HG03354 (cell line): Measurements from ENCODE around the gene ECHDC1.
"Not testable (repeated sequence)": the region's sequence is repeated elsewhere in the genome, so short reads cannot be mapped to it uniquely, and the experiment has no call there.

ENCODE experiments used
- ATAC-seq: cut with Tn5 transposase; IDR thresholded peaks from one replicate; pipeline ENCODE4 v1.9.1; 2021; ENCODE audit warnings: mild to moderate bottlenecking; ENCODE audit not compliant: unreplicated experiment, poor library complexity, severe bottlenecking

The ECHDC1 gene

DNA sequence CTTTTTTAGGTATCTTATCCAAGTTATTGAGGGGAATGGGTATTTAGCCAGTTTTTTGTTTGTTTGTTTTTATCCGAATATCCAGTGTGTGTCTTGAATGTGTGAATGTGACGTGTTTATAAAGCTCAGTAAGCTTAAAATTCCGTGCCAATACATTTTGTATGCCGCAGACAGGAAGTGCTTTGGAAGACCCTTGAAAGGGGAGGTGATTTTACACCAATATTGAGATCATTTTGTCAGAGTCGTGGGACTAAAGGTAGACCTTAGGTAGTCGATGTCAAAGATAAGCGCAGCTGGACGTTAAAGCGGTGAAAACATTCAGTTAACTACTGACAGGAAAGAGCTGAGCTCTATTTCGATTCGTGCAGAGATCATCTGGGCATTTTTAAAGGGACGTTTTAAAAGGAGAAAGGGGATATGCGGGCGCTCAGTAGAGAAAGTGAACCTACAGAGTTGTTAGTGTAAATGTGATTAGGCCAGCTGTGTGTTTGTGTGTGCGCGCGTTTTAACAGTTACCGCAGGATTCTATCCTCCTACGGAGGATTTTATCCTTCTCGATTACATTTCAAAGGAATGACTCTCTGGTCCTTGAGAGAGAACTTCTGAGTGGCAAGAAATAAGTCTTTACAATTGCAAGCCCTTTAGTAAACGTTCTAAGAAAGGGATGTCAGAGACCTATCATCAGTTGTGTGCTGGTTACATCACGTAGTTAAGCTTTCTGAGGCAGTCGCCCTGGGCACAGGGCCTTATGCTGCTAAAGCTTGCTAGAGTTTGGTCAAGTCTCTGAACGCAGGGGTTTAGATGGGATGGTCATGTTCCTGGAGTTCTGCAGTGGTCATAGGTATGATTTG, 625 bp upstream of the ECHDC1 start:
- peak; percentile 17 for ATAC-seq

DNA sequence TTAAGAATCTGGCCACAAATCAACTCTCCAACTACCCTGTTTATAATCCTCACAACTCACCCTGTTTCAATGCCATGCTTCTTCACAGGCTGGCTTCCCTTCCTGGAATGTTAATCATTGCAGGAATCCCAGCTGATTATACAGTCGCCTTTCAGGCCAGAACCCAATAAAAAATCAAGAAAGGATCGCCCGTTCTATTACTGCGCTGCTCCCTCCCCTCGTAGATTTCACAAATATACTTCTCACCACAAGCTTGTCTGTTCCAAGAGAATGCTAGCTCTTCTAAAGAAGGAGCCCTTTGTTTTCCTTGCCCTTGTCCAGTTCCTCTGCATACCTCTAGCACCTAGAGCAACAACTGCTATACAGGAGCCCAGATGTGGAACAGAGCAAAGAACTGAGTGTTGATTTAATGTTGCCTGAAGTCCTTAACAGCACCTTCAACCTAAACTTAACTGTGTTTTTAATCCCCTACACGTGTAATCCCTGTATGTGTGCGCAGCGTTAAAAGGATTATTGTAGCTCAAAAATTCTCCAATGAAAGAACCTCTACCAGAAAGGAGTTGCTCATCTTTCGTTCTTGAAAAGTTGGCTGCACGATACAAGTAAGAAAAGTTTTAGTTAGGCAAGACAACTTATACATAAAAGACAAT, 988 bp downstream of the ECHDC1 start:
- peak; percentile 1 for ATAC-seq

DNA sequence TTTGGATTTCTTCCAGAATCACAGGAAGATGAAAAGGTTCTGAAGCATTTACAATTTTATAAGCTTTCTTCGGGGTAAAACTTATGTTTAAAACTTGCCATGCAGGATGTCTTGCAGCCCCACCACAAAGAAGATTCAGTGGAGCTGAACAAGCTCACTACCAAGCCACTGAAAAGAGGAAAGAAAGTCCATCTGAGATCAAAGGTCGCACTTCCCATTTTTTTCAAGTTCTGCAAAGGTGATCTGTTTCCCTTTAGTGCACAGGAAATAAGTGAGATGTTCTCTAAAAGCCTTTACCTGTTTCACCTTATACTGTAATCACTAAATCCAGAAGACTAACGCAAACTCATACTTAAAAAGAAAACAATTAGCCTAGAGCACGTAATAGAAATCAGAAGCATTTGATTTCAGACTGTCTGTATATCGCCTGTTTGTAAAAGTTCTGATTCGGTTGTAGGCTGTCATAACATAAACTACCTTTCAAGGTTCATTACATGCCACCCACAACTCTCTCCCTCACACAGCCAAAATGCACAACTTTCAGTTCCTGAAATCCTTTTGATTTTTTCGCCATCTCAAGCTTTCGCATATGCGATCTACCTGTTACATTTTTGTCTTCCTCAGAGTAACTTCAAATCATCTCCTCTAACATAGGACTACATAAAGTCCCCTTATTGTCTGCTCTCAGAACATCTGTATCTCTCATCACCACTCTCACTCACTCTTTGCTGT, 1.8 kb downstream of the ECHDC1 start:
- peak; percentile 40 for ATAC-seq

DNA sequence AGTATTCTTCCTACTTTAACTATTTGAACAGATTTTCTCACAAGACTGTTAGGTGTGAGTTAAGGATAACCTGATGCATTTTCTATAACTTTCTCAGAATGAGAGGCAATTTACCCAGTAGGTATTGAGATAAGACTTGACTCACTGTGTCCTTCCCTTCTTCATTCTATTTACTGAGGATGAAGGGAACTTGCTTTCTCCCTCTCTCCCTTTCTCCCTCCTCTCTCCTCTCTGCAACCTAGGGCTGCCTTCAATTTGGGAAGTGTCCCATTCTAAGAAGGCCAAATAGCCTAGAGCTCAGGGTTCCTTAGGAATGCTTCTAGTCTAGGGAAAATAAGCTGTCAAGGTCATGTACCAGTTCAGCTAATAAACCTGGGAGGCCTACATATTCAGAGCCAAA, 3.2 kb downstream of the ECHDC1 start:
- no peak for ATAC-seq

DNA sequence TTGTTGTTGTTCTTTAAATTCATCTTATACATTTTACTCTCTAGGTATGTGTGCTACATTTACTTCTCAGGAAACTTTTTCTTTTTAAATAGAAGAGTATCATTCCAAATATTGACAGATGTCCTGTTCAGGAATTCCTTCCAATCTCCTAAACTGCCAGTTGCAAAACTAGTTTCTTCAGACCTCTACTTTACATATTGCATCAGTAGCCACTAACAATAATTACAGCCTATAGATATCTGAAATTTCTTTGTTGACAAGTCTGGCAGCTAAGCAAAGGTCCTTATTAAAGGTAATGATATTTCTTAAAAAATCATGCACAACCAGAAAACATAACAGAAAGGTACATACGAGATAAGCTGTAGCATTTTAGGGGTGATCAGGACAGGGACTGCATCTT, 4.5 kb downstream of the ECHDC1 start:
- ATAC-seq: no peak

DNA sequence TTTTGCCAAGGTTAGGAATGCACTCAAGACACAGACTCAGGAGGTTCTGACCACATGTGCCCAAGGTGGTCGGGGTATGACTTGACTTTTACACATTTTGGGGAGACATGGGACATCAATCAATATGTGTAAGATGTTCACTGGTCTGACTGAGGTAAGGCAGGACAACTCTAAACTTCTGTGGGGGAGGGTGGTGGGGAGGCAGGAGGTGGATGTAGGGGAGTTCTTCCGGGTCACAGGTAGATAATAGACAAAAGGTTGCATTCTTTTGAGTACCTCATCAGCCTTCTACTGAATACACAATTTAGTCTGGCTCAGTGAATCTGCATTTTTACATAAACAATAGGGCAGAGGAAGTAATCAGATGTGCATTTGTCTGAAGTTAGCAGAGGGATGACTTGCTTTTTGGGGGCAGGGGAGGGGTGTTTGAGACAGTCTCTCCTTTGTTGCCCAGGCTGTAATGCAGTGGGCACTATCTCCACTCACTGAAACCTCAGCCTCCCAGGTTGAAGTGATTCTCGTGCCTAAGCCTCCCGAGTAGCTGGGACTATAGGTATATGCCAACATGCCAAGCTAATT, 10.9 kb downstream of the ECHDC1 start:
- ATAC-seq: no peak

DNA sequence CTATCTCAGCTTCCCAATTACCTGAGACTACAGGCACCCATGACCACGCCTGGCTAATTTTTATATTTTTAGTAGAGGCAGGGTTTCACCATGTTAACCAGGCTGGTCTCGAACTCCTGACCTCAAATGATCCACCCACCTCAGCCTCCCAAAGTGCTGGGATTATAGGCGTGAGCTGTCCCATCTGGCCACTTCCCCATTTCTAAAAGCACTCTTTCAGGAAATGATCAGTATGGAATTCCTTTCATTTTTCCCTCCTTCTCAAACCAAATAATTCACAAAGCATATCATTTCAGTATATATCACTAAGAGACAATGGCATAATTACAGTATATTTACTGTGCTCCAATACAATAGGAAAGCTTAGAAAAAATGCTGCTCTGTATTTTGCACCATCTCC, 12.2 kb downstream of the ECHDC1 start:
- ATAC-seq: not testable (repeated sequence)

DNA sequence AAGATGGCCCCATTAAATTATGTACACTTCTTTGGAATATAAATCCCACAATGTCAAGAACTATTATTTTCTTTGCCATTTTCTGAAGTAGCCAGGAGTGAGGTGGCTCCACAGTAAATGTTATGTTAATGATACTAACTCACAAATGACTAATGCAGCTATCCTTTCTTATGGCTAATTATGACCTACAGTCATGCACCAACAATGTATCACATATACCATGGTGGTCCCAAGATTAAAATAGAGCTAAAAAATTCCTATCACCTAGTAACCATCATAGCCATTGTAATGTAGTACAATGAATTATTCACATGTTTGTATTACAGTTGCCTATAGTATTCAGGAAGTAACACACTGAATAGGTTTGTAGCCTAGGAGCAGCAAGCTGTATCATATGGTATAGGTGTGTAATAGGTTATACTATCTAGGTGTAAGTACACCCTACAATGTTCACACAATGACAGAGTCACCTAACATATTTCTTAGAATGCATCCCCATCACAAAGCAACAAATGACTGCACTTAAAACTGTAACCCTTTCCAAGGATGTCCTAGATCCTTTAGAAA, 15.3 kb downstream of the ECHDC1 start:
- no peak for ATAC-seq

DNA sequence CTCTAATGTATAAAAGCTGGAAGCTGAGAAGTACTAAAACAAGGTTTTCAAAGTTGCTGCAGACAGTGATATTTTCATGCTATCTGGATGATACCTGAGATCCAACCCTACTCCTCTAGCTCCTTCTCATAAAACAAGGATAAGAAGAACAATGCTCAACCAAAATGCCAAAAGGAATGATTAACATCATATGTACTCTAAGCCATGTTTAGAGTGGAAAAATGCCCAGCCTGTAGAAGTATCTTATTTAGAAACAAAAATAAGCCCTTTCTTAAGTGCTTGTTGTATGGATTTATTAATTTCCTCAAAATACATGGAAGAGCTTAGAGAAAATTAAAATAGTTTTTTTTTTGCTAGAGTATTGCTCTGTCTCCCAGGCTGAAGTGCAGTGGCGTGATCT, 23.7 kb downstream of the ECHDC1 start:
- ATAC-seq: no peak

DNA sequence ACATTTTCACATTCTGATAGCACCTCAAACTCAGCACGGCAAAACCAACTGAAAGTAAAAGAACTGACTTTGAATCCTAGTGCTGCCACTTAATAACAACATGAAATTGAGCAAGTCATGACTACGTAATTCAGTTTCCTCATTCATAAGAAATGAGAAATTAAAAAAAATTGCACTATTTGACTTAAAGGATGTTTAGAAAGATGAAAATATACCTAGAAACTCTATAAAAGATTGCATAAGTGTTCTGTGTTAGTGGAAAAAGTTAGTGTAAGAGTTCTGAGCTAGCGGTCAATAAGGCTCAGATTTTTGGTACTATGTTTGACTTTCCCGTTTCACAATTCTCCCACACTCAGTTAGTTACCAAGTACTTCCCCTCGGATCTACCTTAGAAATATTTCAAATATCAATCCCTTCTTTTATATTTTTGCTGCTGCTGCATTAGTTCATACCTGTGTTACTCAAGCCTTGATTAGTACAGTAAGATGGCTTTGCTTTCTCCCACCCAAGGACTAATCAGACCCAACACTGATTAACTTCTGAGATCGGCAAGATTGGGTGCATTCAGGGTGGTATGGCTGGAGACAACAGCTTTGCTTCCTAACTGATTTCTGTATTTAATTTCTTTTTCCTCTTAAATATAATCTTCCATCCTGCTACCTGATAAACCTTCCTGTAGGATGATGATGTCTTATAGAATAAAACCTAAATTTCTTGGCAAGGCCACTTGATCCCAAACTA, 25.9 kb downstream of the ECHDC1 start:
- no peak for ATAC-seq

DNA sequence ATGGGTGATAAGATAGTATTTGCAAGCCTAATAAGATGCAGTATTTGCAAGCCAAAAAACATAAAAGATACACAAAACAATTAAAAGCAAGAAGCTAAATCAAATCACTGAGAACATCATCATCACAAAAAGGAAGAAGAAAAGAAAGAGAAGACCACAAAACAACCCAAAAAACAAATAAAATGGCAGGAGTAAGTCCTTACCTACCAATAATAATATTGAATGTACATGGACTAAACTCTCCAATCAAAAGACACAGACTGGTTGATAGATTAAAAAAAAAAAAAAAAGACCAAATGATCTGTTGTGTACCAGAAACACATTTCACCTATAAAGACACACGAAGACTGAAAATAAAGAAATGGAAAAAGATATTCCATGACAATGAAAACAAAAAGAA, 37.7 kb downstream of the ECHDC1 start:
- ATAC-seq: no peak

DNA sequence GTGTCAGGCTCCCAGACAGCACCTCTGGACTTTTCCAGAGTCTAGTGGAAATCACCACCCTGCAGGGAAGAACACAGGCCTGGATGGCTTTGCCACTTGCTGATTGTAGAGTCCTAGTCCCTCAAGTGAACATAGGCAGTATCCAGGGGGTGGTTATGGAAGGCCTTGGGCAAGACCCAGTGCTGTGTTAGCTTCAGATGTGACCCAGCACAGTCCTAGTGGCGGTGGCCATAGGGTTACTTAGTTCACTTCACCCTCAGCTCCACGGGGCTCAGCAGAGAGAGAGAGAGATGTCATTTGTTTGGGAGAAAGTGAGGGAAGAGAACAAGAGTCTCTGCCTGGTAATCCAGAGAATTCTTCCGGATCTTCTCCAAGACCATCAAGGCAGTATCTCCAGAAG, 39.5 kb downstream of the ECHDC1 start:
- ATAC-seq: no peak

DNA sequence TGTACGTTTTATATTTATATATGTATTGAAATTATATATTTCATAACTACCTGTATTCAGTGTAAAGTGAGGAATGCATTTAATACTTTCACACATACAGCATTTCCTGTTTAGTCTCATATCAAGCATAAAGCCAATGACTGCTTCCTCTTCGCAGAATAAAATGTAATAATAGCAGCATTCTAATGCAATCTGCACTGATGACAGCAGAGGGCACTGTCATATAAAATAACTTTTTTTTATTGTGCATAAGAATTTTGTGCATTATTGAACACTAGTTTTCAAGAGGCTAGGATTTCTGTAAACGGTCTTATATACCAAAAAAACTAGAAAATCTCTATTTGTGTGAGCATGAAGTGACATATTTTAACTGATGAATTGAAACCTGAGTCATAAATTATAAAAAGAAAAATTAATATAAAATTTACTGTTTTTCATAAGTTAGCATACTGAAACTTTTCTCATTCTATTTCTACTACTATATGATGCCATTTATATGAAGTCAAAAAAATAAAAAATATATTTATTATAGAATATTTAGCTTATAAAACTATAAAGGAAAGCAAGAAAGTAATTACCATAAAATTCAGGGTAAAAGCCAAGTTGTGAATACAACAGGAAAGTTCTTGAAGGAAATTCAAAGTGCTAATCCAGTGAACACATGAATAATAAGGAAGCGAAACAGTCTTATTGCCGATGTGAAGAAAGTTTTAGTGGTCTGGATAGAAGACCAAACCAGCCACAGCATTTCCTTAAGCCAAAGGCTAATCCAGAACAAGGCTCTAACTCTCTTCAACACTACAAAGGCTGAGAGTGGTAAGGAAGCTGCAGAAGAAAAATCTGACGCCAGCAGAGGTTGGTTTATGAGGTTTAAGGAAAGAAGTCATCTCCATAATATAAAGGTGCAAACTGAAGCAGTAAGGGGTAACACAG, 40.4 kb downstream of the ECHDC1 start:
- ATAC-seq: peak; percentile 84

DNA sequence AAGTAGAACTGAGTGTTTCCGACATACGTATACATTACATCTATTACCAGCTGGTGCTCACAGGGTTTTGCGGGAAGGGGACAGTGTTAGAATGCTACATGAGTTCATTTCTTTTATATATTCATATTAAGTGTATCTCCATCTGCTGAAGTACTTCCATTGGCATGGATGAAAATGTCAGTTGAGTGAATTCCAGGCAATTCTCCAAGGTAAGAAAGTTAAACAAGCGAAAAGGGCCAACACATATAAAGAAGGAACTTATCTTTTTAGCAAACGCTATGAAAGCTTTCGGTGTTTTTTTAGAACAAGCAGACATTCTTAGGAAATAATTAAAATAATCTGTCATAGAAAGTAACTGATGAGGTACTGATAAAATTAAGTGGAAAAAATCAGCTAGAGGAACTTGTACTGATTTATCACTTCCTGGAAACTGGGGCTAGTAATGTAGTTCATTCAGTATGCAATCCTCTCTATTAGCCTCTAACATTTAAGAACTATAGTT, 42.2 kb downstream of the ECHDC1 start:
- ATAC-seq: no peak

DNA sequence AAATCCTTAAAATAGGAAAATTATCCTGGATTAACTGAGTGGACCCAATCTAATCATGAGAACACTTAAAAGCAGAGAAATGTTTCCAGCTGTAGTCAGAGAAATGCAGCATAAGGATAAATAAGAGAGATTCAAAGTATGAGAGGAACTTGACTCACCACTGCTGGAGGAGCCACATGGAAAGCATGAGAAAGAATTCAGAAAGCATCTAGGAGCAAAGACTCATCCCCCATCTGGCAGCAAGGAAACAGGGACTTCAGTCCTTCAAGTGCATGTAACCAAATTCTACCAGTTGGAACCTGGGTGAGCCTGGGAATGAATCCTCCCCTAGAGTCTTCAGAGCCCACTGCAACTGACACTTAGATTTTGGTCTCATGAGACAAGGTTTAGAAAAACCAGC, 43.0 kb downstream of the ECHDC1 start:
- no peak for ATAC-seq

DNA sequence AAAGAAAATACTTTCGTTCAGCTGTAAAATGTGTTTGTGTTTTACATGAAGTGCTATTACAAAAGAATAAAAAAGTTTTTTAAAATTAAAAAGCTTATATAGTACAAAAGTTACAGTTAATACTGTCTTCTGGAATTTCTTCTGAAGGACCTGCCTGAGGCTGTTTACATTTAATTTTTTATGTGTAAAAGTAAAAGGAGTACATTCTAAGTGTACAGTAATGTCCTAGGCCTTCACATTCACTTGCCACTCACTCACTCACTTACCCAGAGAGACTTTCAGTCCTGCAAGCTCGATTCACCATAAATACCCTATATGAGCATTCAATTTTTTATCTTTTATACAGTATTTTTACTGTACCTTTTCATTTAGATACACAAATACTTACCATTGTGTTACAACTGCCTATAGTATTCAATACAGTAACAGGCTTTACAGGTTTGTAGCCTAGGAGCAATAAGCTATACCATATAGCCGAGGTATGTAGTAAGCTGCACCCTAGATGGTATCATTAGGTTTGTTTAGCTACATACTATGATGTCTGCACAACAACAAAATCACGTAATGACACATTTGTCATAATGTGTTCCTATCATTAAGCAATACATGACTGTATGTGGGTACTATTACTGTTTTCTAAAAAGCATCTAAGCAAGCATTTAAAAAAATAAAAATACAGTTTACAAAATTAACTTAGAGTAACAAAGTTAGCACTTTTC, 43.7 kb downstream of the ECHDC1 start:
- no peak for ATAC-seq

DNA sequence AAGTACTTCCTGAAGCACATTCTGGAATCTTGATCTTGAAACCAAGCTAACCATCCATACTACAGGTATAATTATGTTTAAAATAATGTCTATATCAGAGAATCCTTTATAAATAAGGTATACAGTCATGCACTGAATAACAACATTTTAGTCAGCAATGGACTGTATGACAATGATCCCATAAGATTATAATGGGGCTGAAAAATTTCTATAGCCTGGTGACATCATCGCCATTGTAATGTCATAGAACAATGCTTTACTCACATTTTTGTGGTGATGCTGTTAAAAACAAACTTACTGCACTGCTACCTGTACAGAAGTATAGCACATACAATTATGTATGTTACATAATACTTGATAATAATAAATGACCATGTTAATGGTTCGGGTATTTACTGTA, 44.9 kb downstream of the ECHDC1 start:
- ATAC-seq: no peak
